Stimulated activated CD4-positive, alpha-beta T cell treated with anti-CD3 and anti-CD28 coated beads, Interleukin-2, amount 100 ng/mL, for 48 hours (primary cell): Measurements from ENCODE around the gene HAPLN2.
"Not testable (repeated sequence)": the region's sequence is repeated elsewhere in the genome, so short reads cannot be mapped to it uniquely, and the experiment has no call there.

Source experiments
- DNase-seq, 2 donors: peaks; one replicate each; pipeline ENCODE4 v3.0.0-alpha.2; 2020

HAPLN2 gene

GRCh38 chr1:156623946-156624813 is 5.0 kb downstream of the HAPLN2 start:
- DNase-seq, result peak in 1 of 2 donors; percentile 44

- DNase-seq, result no peak
Observed at GRCh38 chr1:156624814-156625435, 5.7 kb downstream of the HAPLN2 start.

GRCh38 chr1:156625436-156626078 is 6.3 kb downstream of the HAPLN2 start:
- DNase-seq, result peak; percentile 71 to 75

GRCh38 chr1:156626079-156626438 is 6.8 kb downstream of the HAPLN2 start:
- no peak for DNase-seq

GRCh38 chr1:156627313-156627880 is 8.2 kb downstream of the HAPLN2 start:
- no peak for DNase-seq

- DNase-seq, result no peak
Observed at GRCh38 chr1:156629823-156630449, 10.7 kb downstream of the HAPLN2 start.

- not testable (repeated sequence) for DNase-seq
Observed at GRCh38 chr1:156631152-156631551, 11.9 kb downstream of the HAPLN2 start.

GRCh38 chr1:156632355-156632754 is 13.1 kb downstream of the HAPLN2 start:
- DNase-seq, result no peak

- no peak for DNase-seq
Observed at GRCh38 chr1:156638189-156638985, 19.2 kb downstream of the HAPLN2 start.

GRCh38 chr1:156639601-156640101 is 20.4 kb downstream of the HAPLN2 start:
- DNase-seq, result no peak

GRCh38 chr1:156640842-156641706 is 21.9 kb downstream of the HAPLN2 start:
- DNase-seq, result no peak

GRCh38 chr1:156641761-156642264 is 22.6 kb downstream of the HAPLN2 start, which contains the start of gene BCAN:
Gene BCAN, plus strand, starts transcription at chr1:156642117. Its CDS starts 3,938 bp downstream, at chr1:156646055.
- no peak for DNase-seq

- no peak for DNase-seq
Observed at GRCh38 chr1:156642265-156643048, 23.2 kb downstream of the HAPLN2 start.

GRCh38 chr1:156643049-156643777 is 24.0 kb downstream of the HAPLN2 start:
- no peak for DNase-seq

GRCh38 chr1:156643778-156644092 is 24.5 kb downstream of the HAPLN2 start:
- DNase-seq, result no peak

- no peak for DNase-seq
Observed at GRCh38 chr1:156644146-156644545, 24.9 kb downstream of the HAPLN2 start.

GRCh38 chr1:156644640-156645039 is 25.4 kb downstream of the HAPLN2 start:
- no peak for DNase-seq

GRCh38 chr1:156645056-156645455 is 25.8 kb downstream of the HAPLN2 start:
- no peak for DNase-seq

- no peak for DNase-seq
Observed at GRCh38 chr1:156645666-156646065, 26.5 kb downstream of the HAPLN2 start.
